Measurements from ENCODE around the gene RAB24.
"Not testable (repeated sequence)": the region's sequence is repeated elsewhere in the genome, so short reads cannot be mapped to it uniquely, and the experiment has no call there.

Gene RAB24

GRCh38 chr5:177290816-177291596 is 12.5 kb downstream of the RAB24 start:
- no peak for DNase-seq

DNA sequence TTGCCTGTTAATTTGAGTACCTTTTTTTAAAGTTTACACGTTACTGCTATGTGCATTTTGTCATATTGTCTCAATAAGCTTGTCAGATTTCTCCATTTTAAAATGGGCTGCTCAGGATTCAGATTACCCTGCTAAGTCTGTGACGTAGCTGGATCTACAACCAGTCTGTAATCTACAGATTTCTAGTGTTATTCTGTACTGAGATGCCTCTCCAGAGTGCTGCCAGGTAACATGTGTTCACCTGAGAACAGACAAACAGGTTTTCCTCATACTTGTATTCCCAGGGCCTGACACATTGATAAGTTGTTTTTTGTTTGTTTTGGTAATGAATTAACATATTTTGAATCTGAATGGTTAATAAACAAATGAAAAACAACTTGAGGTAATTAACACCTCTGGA is 15.3 kb downstream of the RAB24 start:
- DNase-seq = no peak

DNA sequence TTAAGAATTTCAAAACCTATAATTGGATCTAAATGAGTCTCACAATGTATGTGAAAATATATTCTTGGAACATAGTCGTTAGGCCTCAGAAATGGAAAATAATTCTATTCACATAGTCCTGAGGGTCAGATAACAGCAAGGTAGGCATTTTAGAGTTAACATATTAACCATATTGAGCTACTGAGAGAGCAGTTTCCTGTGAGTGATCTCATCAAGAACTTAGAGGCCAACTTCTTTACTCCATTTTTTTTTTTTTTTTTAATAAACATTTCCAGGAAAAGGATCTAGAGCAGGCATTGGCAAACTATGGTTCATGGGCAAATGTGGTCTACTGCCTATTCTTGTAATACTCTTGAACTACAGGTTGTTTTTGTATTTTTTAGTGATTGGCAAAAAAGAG is 26.6 kb downstream of the RAB24 start:
- no peak for DNase-seq

DNA sequence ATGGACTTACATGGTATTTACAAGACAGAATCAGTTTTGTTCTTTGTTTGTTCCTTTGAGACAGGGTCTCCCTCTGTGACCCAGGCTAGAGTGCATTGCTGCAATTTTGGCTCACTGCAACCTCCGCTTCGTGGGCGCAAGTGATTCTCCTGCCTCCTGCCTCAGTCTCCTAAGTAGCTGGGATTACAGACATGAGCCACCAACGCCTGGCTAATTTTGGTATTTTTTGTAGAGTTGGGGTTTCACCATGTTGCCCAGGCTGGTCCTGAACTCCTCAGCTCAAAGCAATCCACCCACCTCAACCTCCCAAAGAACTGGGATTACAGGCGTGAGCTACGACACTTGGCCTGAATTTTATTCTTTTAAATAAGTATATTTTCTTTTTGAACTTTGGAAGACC is 27.6 kb downstream of the RAB24 start:
- DNase-seq = no peak

GRCh38 chr5:177271113-177271512 is 32.4 kb downstream of the RAB24 start:
- DNase-seq = no peak

GRCh38 chr5:177270653-177271052 is 32.9 kb downstream of the RAB24 start:
- no peak for DNase-seq

DNA sequence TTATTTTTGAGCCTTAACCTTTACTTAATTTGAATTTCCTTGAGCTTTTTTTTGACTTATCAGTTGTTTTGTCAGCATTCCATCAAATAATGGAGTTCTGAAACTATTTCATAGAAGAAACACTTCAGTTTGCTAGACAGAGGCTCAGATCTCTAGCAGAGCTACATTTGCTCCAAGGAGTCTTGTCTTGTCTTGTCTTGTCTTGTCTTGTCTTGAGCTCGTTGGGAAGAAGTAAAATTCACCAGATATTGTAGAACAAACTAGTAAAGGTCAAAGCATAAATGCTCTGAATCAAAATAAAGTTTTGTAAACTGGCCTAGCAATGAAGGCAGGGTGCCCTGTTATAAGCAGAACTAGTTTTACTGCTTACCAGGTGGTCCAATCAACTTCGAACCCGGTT is 33.5 kb downstream of the RAB24 start:
- no peak for DNase-seq

- DNase-seq = no peak
These were observed 34.2 kb downstream of the RAB24 start for GRCh38 chr5:177269232-177269895.

- DNase-seq = no peak
These were observed 38.1 kb downstream of the RAB24 start for GRCh38 chr5:177265395-177265794.

DNA sequence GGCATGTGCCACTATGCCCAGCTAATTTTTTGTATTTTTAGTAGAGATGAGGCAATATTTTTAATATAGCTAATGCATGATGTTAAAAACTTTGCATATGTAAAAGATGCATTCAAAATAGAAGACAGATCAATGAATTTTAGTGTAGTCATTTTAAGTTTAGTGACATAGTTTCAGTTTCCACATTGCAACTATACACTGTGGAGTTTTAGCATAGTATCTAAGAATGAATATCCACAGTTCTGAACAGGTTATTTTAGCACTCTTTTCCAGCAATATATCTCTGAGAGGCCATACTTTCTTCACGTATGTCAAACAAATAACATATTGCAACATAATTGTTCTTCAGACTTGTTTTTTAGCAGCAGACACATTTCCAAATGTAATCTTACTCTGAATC is 39.3 kb downstream of the RAB24 start:
- no peak for DNase-seq

GRCh38 chr5:177261510-177261909 is 42.0 kb downstream of the RAB24 start:
- no peak for DNase-seq

GRCh38 chr5:177260961-177261360 is 42.6 kb downstream of the RAB24 start:
- DNase-seq = no peak

- DNase-seq = not testable (repeated sequence)
These were observed 44.8 kb downstream of the RAB24 start for GRCh38 chr5:177258711-177259110.

GRCh38 chr5:177256296-177256695 is 47.2 kb downstream of the RAB24 start:
- no peak for DNase-seq

DNA sequence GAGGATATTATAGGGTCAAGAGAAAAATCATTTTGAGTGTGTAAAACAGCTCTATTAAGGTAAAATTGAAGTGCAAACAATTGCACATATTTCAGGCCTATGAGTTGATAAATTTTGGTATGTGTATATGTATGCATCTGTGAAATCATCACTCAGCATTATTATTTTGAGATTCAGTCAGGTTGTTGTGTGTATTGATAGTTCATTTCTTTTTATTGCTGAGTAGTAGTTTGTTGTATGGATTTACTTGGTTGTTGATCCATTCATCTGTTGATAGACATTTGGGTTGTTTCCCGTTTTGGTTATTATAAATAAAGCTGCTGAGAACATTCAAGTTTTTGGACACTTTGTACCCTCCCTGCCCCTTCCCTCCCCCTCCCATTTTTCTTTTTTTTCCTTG is 50.3 kb downstream of the RAB24 start:
- DNase-seq = no peak
